MM.1S (cell line): ENCODE results near the gene ZNF224.

Experiments used
- CTCF ChIP-seq: fragments of 300-600 bp; sonication (generic); IDR thresholded peaks from 2 replicates; pipeline ENCODE4 v1.5.1; 2016; ENCODE audit warnings: antibody characterized with exemption, low read length, mixed read lengths
- EZH2 ChIP-seq: fragments of 300-600 bp; sonication (generic); optimal IDR thresholded peaks from 2 replicates; pipeline ENCODE3; 2017; ENCODE audit warnings: low read depth, mild to moderate bottlenecking, antibody characterized with exemption, low read length, mixed read lengths
- EZH2phosphoT487 ChIP-seq: fragments of 300-600 bp; sonication (generic); IDR thresholded peaks from 2 replicates; pipeline ENCODE4 v1.6.1; 2018; ENCODE audit warnings: antibody characterized with exemption, low read length

- TF ChIP-seq CTCF = no peak
- no peak for TF ChIP-seq EZH2
- TF ChIP-seq EZH2phosphoT487 = no peak
Observed at GRCh38 chr19:44076325-44076724, 17.8 kb upstream of the ZNF224 start.
